ENCODE results near the gene ARID3A.
A peak's percentile ranks its signal among the peaks of the same experiment; 100 is the strongest.

ARID3A gene

GRCh38 chr19:988081-988480 is 62.2 kb downstream of the ARID3A start:
- no peak for DNase-seq (ENCODE audit: low read depth, low spot score)

GRCh38 chr19:988510-988909 is 62.7 kb downstream of the ARID3A start:
- no peak for DNase-seq (ENCODE audit: low read depth, low spot score)

GRCh38 chr19:989381-990081 is 63.7 kb downstream of the ARID3A start:
- DNase-seq (ENCODE audit: low read depth, low spot score): no peak

GRCh38 chr19:990119-990571 is 64.3 kb downstream of the ARID3A start:
- DNase-seq (ENCODE audit: low read depth, low spot score): peak; percentile 80

- DNase-seq (ENCODE audit: low read depth, low spot score): no peak
Observed at GRCh38 chr19:990746-991145, 64.9 kb downstream of the ARID3A start.

- DNase-seq (ENCODE audit: low read depth, low spot score): peak; percentile 47
Observed at GRCh38 chr19:991174-991931, 65.5 kb downstream of the ARID3A start.

- no peak for DNase-seq (ENCODE audit: low read depth, low spot score)
Observed at GRCh38 chr19:991932-992669, 66.3 kb downstream of the ARID3A start.

GRCh38 chr19:992670-993055 is 66.8 kb downstream of the ARID3A start:
- DNase-seq (ENCODE audit: low read depth, low spot score): no peak

GRCh38 chr19:993361-993830 is 67.6 kb downstream of the ARID3A start:
- no peak for DNase-seq (ENCODE audit: low read depth, low spot score)

- DNase-seq (ENCODE audit: low read depth, low spot score): no peak
Observed at GRCh38 chr19:993831-994393, 68.1 kb downstream of the ARID3A start.

- DNase-seq (ENCODE audit: low read depth, low spot score): no peak
Observed at GRCh38 chr19:994516-994915, 68.7 kb downstream of the ARID3A start.

- peak; percentile 71 for DNase-seq (ENCODE audit: low read depth, low spot score)
Observed at GRCh38 chr19:995051-995827, 69.4 kb downstream of the ARID3A start.

- peak; percentile 72 for DNase-seq (ENCODE audit: low read depth, low spot score)
Observed at GRCh38 chr19:996051-996838, 70.4 kb downstream of the ARID3A start.

- no peak for DNase-seq (ENCODE audit: low read depth, low spot score)
Observed at GRCh38 chr19:998064-998463, 72.2 kb downstream of the ARID3A start.

GRCh38 chr19:999379-999719 is 73.5 kb downstream of the ARID3A start:
- DNase-seq (ENCODE audit: low read depth, low spot score): no peak

GRCh38 chr19:1000095-1000494 is 74.3 kb downstream of the ARID3A start, which contains the start of gene GRIN3B:
Gene GRIN3B, plus strand, starts transcription at chr19:1000419. Its CDS starts 19 bp downstream, at chr19:1000438.
- peak; percentile 75 for DNase-seq (ENCODE audit: low read depth, low spot score)

- DNase-seq (ENCODE audit: low read depth, low spot score): no peak
Observed at GRCh38 chr19:1000591-1001537, 75.0 kb downstream of the ARID3A start.

GRCh38 chr19:1001538-1002166 is 75.8 kb downstream of the ARID3A start:
- DNase-seq (ENCODE audit: low read depth, low spot score): peak; percentile 67

- no peak for DNase-seq (ENCODE audit: low read depth, low spot score)
Observed at GRCh38 chr19:1002600-1002999, 76.8 kb downstream of the ARID3A start.
